AG09319 (cell line): Measurements from ENCODE around the gene GALNT15.

Experiments used
- DNase-seq: peaks from one replicate; pipeline ENCODE4 v3.0.0-alpha.2; 2010; ENCODE audit warnings: low read depth; ENCODE audit errors: extremely low read depth
- CTCF ChIP-seq: IDR thresholded peaks from 2 replicates; pipeline ENCODE4 v1.5.1; 2011; ENCODE audit warnings: low read depth, mild to moderate bottlenecking, inconsistent platforms, low read length, moderate library complexity

Gene GALNT15

DNA sequence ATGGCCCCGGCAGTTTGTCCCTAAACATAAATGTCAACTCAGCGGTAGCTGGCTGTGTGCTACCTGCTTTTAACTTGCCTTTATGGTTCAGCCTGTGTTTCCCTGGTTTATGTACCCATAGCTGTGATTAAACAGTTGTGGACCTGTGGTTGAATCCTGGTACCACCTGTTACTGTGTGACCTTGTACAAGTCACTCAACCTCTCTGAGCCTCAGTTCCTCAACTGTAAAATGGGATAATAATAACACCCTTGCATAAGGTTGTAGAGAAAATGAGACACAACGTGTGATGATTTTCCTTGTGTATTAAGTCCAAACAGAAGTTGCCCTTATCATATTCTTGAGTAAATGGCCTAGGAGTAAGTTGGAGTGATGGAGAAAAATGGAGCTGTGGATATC lies 6.3 kb downstream of the GALNT15 start:
- no peak for DNase-seq
- TF ChIP-seq CTCF: no peak

- TF ChIP-seq CTCF: no peak
- no peak for DNase-seq
Measured at GRCh38 chr3:16181361-16181760, 6.9 kb downstream of the GALNT15 start.

- TF ChIP-seq CTCF: no peak
- DNase-seq: no peak
Measured at GRCh38 chr3:16182183-16182582, 7.7 kb downstream of the GALNT15 start.

DNA sequence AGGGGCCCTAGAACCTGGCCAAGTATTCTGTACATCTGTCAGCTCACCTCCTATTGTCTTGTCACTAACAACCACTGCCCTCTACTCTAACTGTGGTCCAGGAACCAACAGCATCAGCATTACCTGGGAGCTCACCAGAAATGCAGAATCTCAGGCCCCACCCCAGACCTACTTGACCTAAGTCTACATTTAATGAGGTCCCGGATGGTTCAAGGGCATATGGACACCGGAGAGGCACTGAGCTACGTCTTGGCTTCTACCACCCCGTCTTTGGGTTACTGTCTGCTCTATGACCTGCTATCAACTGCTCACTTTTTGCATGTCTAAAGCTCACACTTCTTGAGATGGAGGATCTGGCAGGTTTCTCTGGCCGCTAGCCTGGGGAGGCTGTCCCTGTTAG lies 8.1 kb downstream of the GALNT15 start:
- no peak for DNase-seq

GRCh38 chr3:16183082-16183481 lies 8.6 kb downstream of the GALNT15 start:
- TF ChIP-seq CTCF: no peak
- DNase-seq: no peak

More for the DNA sequence above, 8.1 kb downstream of the GALNT15 start:
- no peak for TF ChIP-seq CTCF

DNA sequence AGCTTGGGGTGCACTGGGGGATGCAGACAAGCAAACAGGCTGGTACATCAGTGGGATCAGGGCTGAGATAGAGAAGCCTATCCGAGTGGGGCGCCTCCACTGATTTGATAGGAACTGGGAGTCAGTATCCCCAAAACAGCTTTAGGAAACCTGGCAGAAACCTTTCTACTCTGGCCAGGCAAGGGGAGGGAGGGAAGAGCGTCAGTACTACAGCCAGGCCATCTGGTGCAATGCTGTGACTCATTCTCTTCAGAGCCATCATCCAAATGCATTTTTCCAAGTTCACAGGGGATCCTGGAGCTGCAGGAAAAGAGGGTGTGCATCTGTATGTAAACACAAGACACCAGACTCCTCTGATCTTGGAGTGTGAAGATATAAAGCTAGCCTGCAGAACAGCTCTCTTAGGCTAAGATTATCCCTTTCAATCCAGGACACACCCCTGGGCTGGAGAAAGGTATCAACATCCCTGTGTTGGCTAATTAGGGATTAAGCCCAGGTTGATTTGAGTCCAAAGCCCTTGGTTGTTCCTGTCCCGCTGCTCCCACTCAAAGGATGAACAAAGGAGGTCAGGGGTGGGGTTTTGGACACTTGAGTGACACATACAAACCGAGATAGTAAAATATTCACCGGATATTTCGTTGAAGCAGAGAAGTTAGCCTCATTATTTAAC lies 9.3 kb downstream of the GALNT15 start:
- TF ChIP-seq CTCF: no peak
- DNase-seq: peak; percentile 59

DNA sequence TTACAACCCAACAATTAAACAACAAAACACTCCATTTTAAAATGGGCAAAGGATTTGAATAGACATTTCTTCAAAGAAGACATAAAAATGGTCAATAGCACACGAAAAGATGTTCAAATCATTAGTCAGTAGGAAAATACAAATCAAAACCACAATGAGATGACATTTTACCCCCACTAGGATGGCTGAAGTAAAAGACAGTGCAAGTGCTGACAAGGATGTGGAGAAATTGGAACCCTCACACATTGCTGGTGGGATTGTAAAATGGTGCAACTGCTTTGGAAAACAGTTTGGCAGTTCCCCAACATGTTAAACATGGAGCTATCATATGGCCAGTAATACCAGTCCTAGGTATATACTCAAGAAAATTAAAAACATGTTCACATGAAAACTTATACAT lies 11.6 kb downstream of the GALNT15 start:
- TF ChIP-seq CTCF: no peak
- no peak for DNase-seq
